Measurements from ENCODE around the gene HOXD13.

- TF ChIP-seq EZH2 (IDR thresholded peaks at IDR 0.05; ENCODE audit: borderline replicate concordance, insufficient read depth, low read depth, low read length, poor library complexity, severe bottlenecking), result peak; percentile 67
- no peak for TF ChIP-seq CTCF (IDR thresholded peaks at IDR 0.05)
Observed at GRCh38 chr2:176132205-176133171, 40.0 kb downstream of the HOXD13 start.

Measured in B cell (primary cell).